K562 (cell line): Measurements from ENCODE around the gene REEP3. TPM values are rescaled to one million over a fixed set of nuclear protein-coding genes. Genes with fewer than 3 reads are reported as not detected.

ENCODE experiments used
- ATAC-seq: fragments of 200-7000 bp; cut with Tn5 transposase; 3 replicates; pipeline ENCODE4 v1.9.1; 2020; ENCODE audit warnings: moderate library complexity
- BruUV-seq: library from RNA; stranded (reverse); fragments of 400-500 nt; replicated peaks from 2 replicates; lab custom pipeline; 2021; lab: Mats Ljungman, UMichigan
- CTCF ChIA-PET: fragments of 300-600 bp; formaldehyde crosslinking; extraction: SDS; loops from one replicate; lab custom pipeline; 2021; ENCODE audit warnings: low intra/inter-chr PET ratio; lab: Yijun Ruan, JAX
- POLR2A ChIA-PET: fragments of 300-600, 350-650 bp; sonication (Branson Sonifier 250); formaldehyde crosslinking; extraction: SDS; loops from one replicate; lab custom pipeline; 2021; ENCODE audit warnings: antibody characterized with exemption, inconsistent platforms; lab: Yijun Ruan, JAX
- DNase-seq, 4 experiments: peaks; one replicate each; pipeline versions ENCODE4 v3.0.0 to v3.0.0-alpha.2; 2011 to 2018; ENCODE audit warnings: low spot score in 3 of 4, mixed read lengths in 3 of 4; ENCODE audit errors: extremely low read depth in 1 of 4
- FAIRE-seq: peaks from 2 replicates; lab custom pipeline; 2011; peaks lifted over from hg19 to GRCh38; lab: Jason Lieb, UNC
- H2AFZ ChIP-seq: 2 replicates; pipeline ENCODE4 v1.6.0; 2011; ENCODE audit warnings: low read depth, low read length, control low read depth, inconsistent platforms
- H3K27ac ChIP-seq: fragments of 200-600 bp; 3 replicates; pipeline ENCODE4 v1.8.0; 2011; ENCODE audit warnings: low read depth, mild to moderate bottlenecking, control low read depth, inconsistent platforms, low read length, moderate library complexity, mixed read lengths; ENCODE audit errors: extremely low read depth
- H3K27me3 ChIP-seq, 2 experiments: fragments of 300-600 bp in 1 of 2; 2 replicates in 1 of 2; 3 replicates in 1 of 2; pipeline versions ENCODE4 v1.6.0 to v1.8.0; 2011; ENCODE audit warnings: inconsistent platforms in 2 of 2, low read length in 2 of 2, mild to moderate bottlenecking in 1 of 2, mixed read lengths in 1 of 2, moderate library complexity in 1 of 2; ENCODE audit not compliant: control insufficient read depth in 2 of 2, insufficient read depth in 2 of 2
- H3K36me3 ChIP-seq: fragments of 300-600 bp; 3 replicates; pipeline ENCODE4 v1.8.0; 2011; ENCODE audit warnings: mild to moderate bottlenecking, low read length, inconsistent platforms; ENCODE audit not compliant: control insufficient read depth, insufficient read depth
- H3K4me1 ChIP-seq, 2 experiments: fragments of 200-600 bp in 1 of 2; replicated peaks in 1 of 2; 2 replicates in 1 of 2; 3 replicates in 1 of 2; pipeline versions ENCODE4 v1.5.1 to v1.8.0; 2011; ENCODE audit warnings: inconsistent platforms in 2 of 2, low read length in 2 of 2, mild to moderate bottlenecking in 1 of 2, mixed read lengths in 1 of 2, moderate library complexity in 1 of 2; ENCODE audit not compliant: control insufficient read depth in 2 of 2, insufficient read depth in 2 of 2
- H3K4me2 ChIP-seq: 2 replicates; pipeline ENCODE4 v1.6.1; 2011; ENCODE audit warnings: low read length, control low read depth, inconsistent platforms, mixed read lengths; ENCODE audit not compliant: insufficient read depth
- H3K4me3 ChIP-seq: fragments of 200-600 bp; sonication (generic), shearing (Covaris generic); 2 replicates; pipeline ENCODE4 v1.5.1; 2016; ENCODE audit warnings: control low read depth, inconsistent platforms
- H3K79me2 ChIP-seq: fragments of 200-600 bp; 3 replicates; pipeline ENCODE4 v1.8.0; 2011; ENCODE audit warnings: low read length, inconsistent platforms; ENCODE audit not compliant: control insufficient read depth, insufficient read depth
- H3K9ac ChIP-seq, 2 experiments: 2 replicates each; pipeline versions ENCODE4 v1.6.0 to v1.6.1; 2011; ENCODE audit warnings: low read depth in 2 of 2, low read length in 2 of 2, control low read depth in 1 of 2, inconsistent platforms in 1 of 2, mild to moderate bottlenecking in 1 of 2, mixed read lengths in 1 of 2; ENCODE audit not compliant: insufficient read depth in 1 of 2
- H3K9me1 ChIP-seq: one replicate; pipeline ENCODE4 v1.6.0; 2011; ENCODE audit warnings: inconsistent platforms, mild to moderate bottlenecking, low read length, moderate library complexity; ENCODE audit not compliant: control insufficient read depth, insufficient read depth
- H3K9me3 ChIP-seq: replicated peaks from 2 replicates; pipeline ENCODE4 v1.5.1; 2011; ENCODE audit warnings: low read depth, low read length, inconsistent platforms; ENCODE audit not compliant: control insufficient read depth, insufficient read depth
- H4K20me1 ChIP-seq: replicated peaks from 2 replicates; pipeline ENCODE4 v1.6.1; 2011; ENCODE audit warnings: low read length, inconsistent platforms, mixed read lengths; ENCODE audit not compliant: control insufficient read depth, insufficient read depth
- COPS2 ChIP-seq: fragments of 450-650 bp; conservative IDR thresholded peaks from 2 replicates; pipeline ENCODE4 v1.6.1; 2016; ENCODE audit warnings: mild to moderate bottlenecking, moderate library complexity
- DNMT1 ChIP-seq: fragments of 450-650 bp; IDR thresholded peaks from 2 replicates; pipeline ENCODE4 v1.6.1; 2016; ENCODE audit warnings: antibody characterized with exemption, mild to moderate bottlenecking
- ELF2 ChIP-seq: fragments of 250-450 bp; sonication (Bioruptor Pico); IDR thresholded peaks from 2 replicates; pipeline ENCODE4 v1.5.0; 2021; ENCODE audit warnings: mild to moderate bottlenecking
- LEF1 ChIP-seq: fragments of 450-650 bp; IDR thresholded peaks from 2 replicates; pipeline ENCODE4 v1.6.1; 2016; ENCODE audit warnings: mild to moderate bottlenecking
- MECOM ChIP-seq: fragments of 250-450 bp; sonication (Bioruptor Pico); IDR thresholded peaks from 2 replicates; pipeline ENCODE4 v1.8.0; 2022; ENCODE audit warnings: inconsistent platforms
- SREBF1 ChIP-seq: fragments of 150-350 bp; IDR thresholded peaks from 2 replicates; pipeline ENCODE4 v1.6.1; 2014; ENCODE audit warnings: antibody characterized with exemption, low read depth, low read length, borderline replicate concordance
- TCF3 ChIP-seq: sonication (generic); formaldehyde crosslinking; IDR thresholded peaks from 2 replicates; pipeline ENCODE4 v1.4.0; 2020; ENCODE audit warnings: mild to moderate bottlenecking, missing genetic modification reagents
- ZNF133 ChIP-seq: fragments of 250-450 bp; sonication (Bioruptor Pico); IDR thresholded peaks from 2 replicates; pipeline ENCODE4 v1.4.0; 2020; ENCODE audit warnings: mild to moderate bottlenecking
- ZNF197 ChIP-seq: fragments of 200-800 bp; sonication (Bioruptor generic); IDR thresholded peaks from 2 replicates; pipeline ENCODE4 v1.6.1; 2016; ENCODE audit warnings: low read depth, missing genetic modification characterization, missing compliant biosample characterization
- ZNF217 ChIP-seq: sonication (generic); formaldehyde crosslinking; IDR thresholded peaks from 2 replicates; pipeline ENCODE4 v1.8.0; 2022; ENCODE audit warnings: mild to moderate bottlenecking, missing genetic modification reagents
- in situ Hi-C: fragments of 300-500 bp; cut with MboI; formaldehyde crosslinking; loops from 4 replicates; pipeline ENCODE4 v1.15.0; 2018; ENCODE audit warnings: inconsistent platforms, mixed read lengths
- intact Hi-C: fragments of 100-400 bp; cut with micrococcal nuclease; formaldehyde crosslinking; loops from 2 replicates; pipeline ENCODE4 v1.14.2; 2022
- polyA plus RNA-seq, 8 experiments: library from polyadenylated mRNA; depleted of rRNA in 4 of 8; stranded (reverse) in 5 of 8; unstranded in 3 of 8; fragments of >200 nt; fragmentation: Nextera tagmentation in 2 of 8; fragmentation: Illumina TruSeq in 1 of 8; extraction: Ambion mirVana in 2 of 8; extraction: Trizol in 1 of 8; gene quantifications; 2 replicates each; pipeline versions ENCODE4 v1.2.1 to v1.2.3, GENCODE V29; 2011 to 2014; ENCODE audit warnings: inconsistent platforms in 1 of 8, missing spikeins in 1 of 8
- total RNA-seq, 7 experiments: library from RNA; depleted of rRNA in 6 of 7; stranded (reverse); fragments of >200 nt in 6 of 7; fragmentation: Illumina TruSeq in 2 of 7; extraction: Trizol in 2 of 7; gene quantifications; 2 replicates each; pipeline versions ENCODE4 v1.2.1 to v1.2.3, GENCODE V29; 2011 to 2021; ENCODE audit warnings: low replicate concordance in 1 of 7
- TF ChIP-seq, protein P1 (sequence below), 2 experiments: fragments of 450-650 bp; formaldehyde crosslinking in 1 of 2; IDR thresholded peaks; 2 replicates each; pipeline versions ENCODE4 v1.4.0 to v1.6.1; 2014 to 2020; ENCODE audit warnings: mild to moderate bottlenecking in 2 of 2, borderline replicate concordance in 1 of 2, low read depth in 1 of 2

The REEP3 gene
- total and polyA plus RNA-seq, 9 of the 15 experiments (the other 6 are each of a cell fraction or from before 2014, with no cell fraction given) = 3.4 to 13.4 (median 9.2) TPM

DNA sequence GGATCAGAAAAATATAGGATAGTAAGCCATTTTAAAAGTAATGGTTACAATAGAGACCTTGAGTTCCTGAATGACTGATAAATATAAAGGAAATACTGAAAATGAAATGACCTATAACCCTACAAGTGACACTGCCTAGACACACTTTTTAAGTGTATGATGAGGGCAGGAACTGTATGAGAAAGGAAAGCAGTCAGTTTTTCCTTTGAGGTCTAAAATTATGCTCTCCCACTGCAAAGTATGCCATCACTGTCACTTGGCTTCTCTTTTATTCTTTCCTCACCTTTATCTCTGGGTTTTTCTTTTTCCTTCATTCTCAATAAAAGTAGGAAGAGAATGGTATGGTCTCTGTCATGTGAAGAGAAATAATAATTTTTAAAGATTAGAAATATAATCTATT, 13.5 kb downstream of the REEP3 start:
- BruUV-seq = no TSS peak
- Histone ChIP-seq H3K9me3 (no peaks in the 10 kb centered on the region), H3K27me3 (no peaks in the 10 kb centered on the region), H2AFZ (no peak overlapping the region), H3K4me2 (no peak overlapping the region), H3K9ac (no peak overlapping the region), H3K79me2 (peaks cover 21% of the 10 kb centered on the region; the same call in 2 of the 3 replicates), H3K36me3 (no peaks in the 10 kb centered on the region), H3K4me1 (no peaks in the 10 kb centered on the region), H3K27ac (no peak overlapping the region)
- ATAC-seq (no peak), DNase-seq (no peak), FAIRE-seq (no peak)
- ChIA-PET CTCF (interaction anchor here (0.6 kb wide), 1 partner anchor 106 kb away, joined by 3 read pairs; no protein-coding TSS in a partner anchor), POLR2A (interaction anchor here (2.5 kb wide), 1 partner anchor 12 kb away, joined by 6 read pairs; no protein-coding TSS in a partner anchor)
- intact Hi-C loops = no loop called here
- in situ Hi-C loops = no loop called here
- TF ChIP-seq ZNF133 (CRISPR knock-in tag) = no peak
- TF ChIP-seq DNMT1 = no peak
- no peak for TF ChIP-seq COPS2
- TF ChIP-seq TCF3 (CRISPR knock-in tag) = no peak
- TF ChIP-seq, protein P1, sequence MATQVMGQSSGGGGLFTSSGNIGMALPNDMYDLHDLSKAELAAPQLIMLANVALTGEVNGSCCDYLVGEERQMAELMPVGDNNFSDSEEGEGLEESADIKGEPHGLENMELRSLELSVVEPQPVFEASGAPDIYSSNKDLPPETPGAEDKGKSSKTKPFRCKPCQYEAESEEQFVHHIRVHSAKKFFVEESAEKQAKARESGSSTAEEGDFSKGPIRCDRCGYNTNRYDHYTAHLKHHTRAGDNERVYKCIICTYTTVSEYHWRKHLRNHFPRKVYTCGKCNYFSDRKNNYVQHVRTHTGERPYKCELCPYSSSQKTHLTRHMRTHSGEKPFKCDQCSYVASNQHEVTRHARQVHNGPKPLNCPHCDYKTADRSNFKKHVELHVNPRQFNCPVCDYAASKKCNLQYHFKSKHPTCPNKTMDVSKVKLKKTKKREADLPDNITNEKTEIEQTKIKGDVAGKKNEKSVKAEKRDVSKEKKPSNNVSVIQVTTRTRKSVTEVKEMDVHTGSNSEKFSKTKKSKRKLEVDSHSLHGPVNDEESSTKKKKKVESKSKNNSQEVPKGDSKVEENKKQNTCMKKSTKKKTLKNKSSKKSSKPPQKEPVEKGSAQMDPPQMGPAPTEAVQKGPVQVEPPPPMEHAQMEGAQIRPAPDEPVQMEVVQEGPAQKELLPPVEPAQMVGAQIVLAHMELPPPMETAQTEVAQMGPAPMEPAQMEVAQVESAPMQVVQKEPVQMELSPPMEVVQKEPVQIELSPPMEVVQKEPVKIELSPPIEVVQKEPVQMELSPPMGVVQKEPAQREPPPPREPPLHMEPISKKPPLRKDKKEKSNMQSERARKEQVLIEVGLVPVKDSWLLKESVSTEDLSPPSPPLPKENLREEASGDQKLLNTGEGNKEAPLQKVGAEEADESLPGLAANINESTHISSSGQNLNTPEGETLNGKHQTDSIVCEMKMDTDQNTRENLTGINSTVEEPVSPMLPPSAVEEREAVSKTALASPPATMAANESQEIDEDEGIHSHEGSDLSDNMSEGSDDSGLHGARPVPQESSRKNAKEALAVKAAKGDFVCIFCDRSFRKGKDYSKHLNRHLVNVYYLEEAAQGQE (IDR thresholded peaks at IDR 0.05; ENCODE audit: borderline replicate concordance) = no peak
- TF ChIP-seq, protein P1 (CRISPR knock-in tag; IDR thresholded peaks at IDR 0.05; ENCODE audit: low read depth) = no peak
- no peak for TF ChIP-seq MECOM (CRISPR knock-in tag)
- TF ChIP-seq ELF2 (CRISPR knock-in tag) = no peak
- no peak for TF ChIP-seq ZNF217 (CRISPR knock-in tag)
- no peak for TF ChIP-seq SREBF1
- TF ChIP-seq LEF1 = no peak
- no peak for TF ChIP-seq ZNF197
- TF ChIP-seq, all 486 proteins: peak for 0
- Histone ChIP-seq H4K20me1 (no peaks in the 10 kb centered on the region), H3K9me1 (no peaks in the 10 kb centered on the region), H3K4me3 (no peak overlapping the region)
